ENCODE measurements around the gene C16orf96. TPM values are rescaled to one million over a fixed set of nuclear protein-coding genes. Genes with fewer than 3 reads are reported as not detected.

Gene C16orf96
- total RNA-seq, 1 donor from 2014 or later: 0.52 TPM

GRCh38 chr16:4639899-4640509 is 83.9 kb downstream of the C16orf96 start:
- no peak overlapping the region for H3K9ac ChIP-seq (ENCODE audit: low read depth in 1 of 3, low read length in 3 of 3)
- H3K27ac ChIP-seq (ENCODE audit: low read depth, low read length): no peak overlapping the region
- peaks cover 2 to 22% (median 4%) of the 10 kb centered on the region in 3 donors for H3K4me1 ChIP-seq (ENCODE audit: control insufficient read depth in 3 of 3, insufficient read depth in 3 of 3, low read length in 3 of 3)
- H3K27me3 ChIP-seq (ENCODE audit: control insufficient read depth in 3 of 3, insufficient read depth in 3 of 3, low read length in 3 of 3): no peaks in the 10 kb centered on the region
- H3K9me3 ChIP-seq (ENCODE audit: control insufficient read depth in 3 of 3, low read length in 3 of 3): no peaks in the 10 kb centered on the region
- peaks cover 2 to 3% (median 2%) of the 10 kb centered on the region in 3 donors for H3K36me3 ChIP-seq (ENCODE audit: control insufficient read depth in 3 of 3, insufficient read depth in 3 of 3, low read length in 3 of 3)
- no peak overlapping the region for H3K4me3 ChIP-seq (ENCODE audit: low read length in 3 of 3)

GRCh38 chr16:4640572-4641305 is 84.6 kb downstream of the C16orf96 start:
- peaks cover 2 to 5% (median 3%) of the 10 kb centered on the region in 3 donors for H3K36me3 ChIP-seq (ENCODE audit: control insufficient read depth in 3 of 3, insufficient read depth in 3 of 3, low read length in 3 of 3)
- peaks cover 2 to 22% (median 4%) of the 10 kb centered on the region in 3 donors for H3K4me1 ChIP-seq (ENCODE audit: control insufficient read depth in 3 of 3, insufficient read depth in 3 of 3, low read length in 3 of 3)
- H3K27ac ChIP-seq (ENCODE audit: low read depth, low read length): no peak overlapping the region
- no peaks in the 10 kb centered on the region for H3K27me3 ChIP-seq (ENCODE audit: control insufficient read depth in 3 of 3, insufficient read depth in 3 of 3, low read length in 3 of 3)
- H3K4me3 ChIP-seq (ENCODE audit: low read length in 3 of 3): no peak overlapping the region
- H3K9me3 ChIP-seq (ENCODE audit: control insufficient read depth in 3 of 3, low read length in 3 of 3): no peaks in the 10 kb centered on the region
- no peak overlapping the region for H3K9ac ChIP-seq (ENCODE audit: low read depth in 1 of 3, low read length in 3 of 3)

DNA sequence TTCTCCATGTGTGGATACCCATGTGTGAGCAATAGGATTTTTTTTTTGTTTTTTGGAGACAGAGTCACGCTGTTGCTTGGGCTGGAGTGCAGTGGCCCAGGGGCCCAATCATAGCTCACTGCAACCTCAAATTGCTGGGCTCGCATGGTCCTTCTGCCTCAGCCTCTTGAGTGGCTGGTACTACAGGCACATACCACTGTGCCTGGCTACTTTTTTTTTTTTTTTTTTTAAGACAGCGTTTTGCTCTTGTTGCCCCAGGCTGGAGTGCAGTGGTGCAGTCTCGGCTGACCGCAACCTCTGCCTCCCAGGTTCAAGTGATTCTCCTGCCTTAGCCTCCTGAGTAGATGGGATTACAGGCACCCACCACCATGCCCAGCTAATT is 85.2 kb downstream of the C16orf96 start:
- Histone ChIP-seq H3K9ac (ENCODE audit: low read depth in 1 of 3, low read length in 3 of 3) (no peak overlapping the region), H3K4me1 (ENCODE audit: control insufficient read depth in 3 of 3, insufficient read depth in 3 of 3, low read length in 3 of 3) (peaks cover 2 to 22% (median 4%) of the 10 kb centered on the region in 3 donors), H3K4me3 (ENCODE audit: low read length in 3 of 3) (no peak overlapping the region), H3K27me3 (ENCODE audit: control insufficient read depth in 3 of 3, insufficient read depth in 3 of 3, low read length in 3 of 3) (no peaks in the 10 kb centered on the region), H3K27ac (ENCODE audit: low read depth, low read length) (no peak overlapping the region), H3K36me3 (ENCODE audit: control insufficient read depth in 3 of 3, insufficient read depth in 3 of 3, low read length in 3 of 3) (peaks cover 2 to 7% (median 5%) of the 10 kb centered on the region in 3 donors), H3K9me3 (ENCODE audit: control insufficient read depth in 3 of 3, low read length in 3 of 3) (no peaks in the 10 kb centered on the region)

DNA sequence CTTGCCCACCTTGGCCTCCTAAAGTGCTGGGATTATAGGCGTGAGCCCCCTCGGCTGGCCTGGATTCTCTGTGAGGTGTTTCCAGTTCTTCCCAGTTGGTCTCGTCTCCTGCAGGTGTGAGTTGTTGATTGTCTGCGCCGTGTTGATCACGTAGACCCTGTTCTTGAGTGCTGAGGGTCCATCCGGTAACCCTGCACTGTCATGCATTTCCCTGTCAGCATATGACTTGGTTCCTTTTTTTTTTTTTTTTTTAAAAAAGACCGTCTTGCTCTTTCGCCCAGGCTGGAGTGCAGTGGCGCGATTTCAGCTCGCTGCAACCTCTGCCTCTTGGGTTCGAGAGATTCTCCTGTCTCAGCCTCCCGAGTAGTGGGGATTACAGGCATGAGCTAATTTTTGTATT is 85.8 kb downstream of the C16orf96 start:
- Histone ChIP-seq H3K36me3 (ENCODE audit: control insufficient read depth in 3 of 3, insufficient read depth in 3 of 3, low read length in 3 of 3) (peaks cover 2 to 9% (median 9%) of the 10 kb centered on the region in 3 donors), H3K4me1 (ENCODE audit: control insufficient read depth in 3 of 3, insufficient read depth in 3 of 3, low read length in 3 of 3) (peaks cover 2 to 22% (median 4%) of the 10 kb centered on the region in 3 donors), H3K9me3 (ENCODE audit: control insufficient read depth in 3 of 3, low read length in 3 of 3) (no peaks in the 10 kb centered on the region), H3K9ac (ENCODE audit: low read depth in 1 of 3, low read length in 3 of 3) (no peak overlapping the region), H3K27ac (ENCODE audit: low read depth, low read length) (no peak overlapping the region), H3K27me3 (ENCODE audit: control insufficient read depth in 3 of 3, insufficient read depth in 3 of 3, low read length in 3 of 3) (no peaks in the 10 kb centered on the region), H3K4me3 (ENCODE audit: low read length in 3 of 3) (no peak overlapping the region)

GRCh38 chr16:4646773-4647643 is 90.9 kb downstream of the C16orf96 start:
- Histone ChIP-seq H3K9me3 (ENCODE audit: control insufficient read depth in 3 of 3, low read length in 3 of 3) (no peaks in the 10 kb centered on the region), H3K4me1 (ENCODE audit: control insufficient read depth in 3 of 3, insufficient read depth in 3 of 3, low read length in 3 of 3) (no peaks in the 10 kb centered on the region), H3K36me3 (ENCODE audit: control insufficient read depth in 3 of 3, insufficient read depth in 3 of 3, low read length in 3 of 3) (peaks cover 14 to 20% (median 16%) of the 10 kb centered on the region in 3 donors), H3K27ac (ENCODE audit: low read depth, low read length) (no peak overlapping the region), H3K9ac (ENCODE audit: low read depth in 1 of 3, low read length in 3 of 3) (no peak overlapping the region), H3K4me3 (ENCODE audit: low read length in 3 of 3) (no peak overlapping the region), H3K27me3 (ENCODE audit: control insufficient read depth in 3 of 3, insufficient read depth in 3 of 3, low read length in 3 of 3) (no peaks in the 10 kb centered on the region)

DNA sequence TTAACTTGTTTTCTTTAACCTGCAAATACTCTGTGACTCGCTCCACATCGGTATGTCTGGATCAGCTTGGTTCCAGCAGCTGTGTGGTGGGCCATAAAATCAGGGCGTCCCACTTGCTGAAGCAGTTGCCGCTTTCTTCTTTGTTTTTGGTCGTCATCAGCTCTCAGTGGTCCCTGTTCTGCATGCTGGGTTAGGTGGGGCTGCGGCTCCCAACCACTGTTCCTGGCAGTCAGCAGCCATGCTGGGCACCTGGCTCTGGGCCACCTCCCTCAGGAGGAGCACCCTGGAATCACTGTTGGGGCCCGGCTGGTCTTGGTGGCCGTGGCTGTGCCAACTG is 91.5 kb downstream of the C16orf96 start:
- H3K27me3 ChIP-seq (ENCODE audit: control insufficient read depth in 3 of 3, insufficient read depth in 3 of 3, low read length in 3 of 3): no peaks in the 10 kb centered on the region
- H3K4me3 ChIP-seq (ENCODE audit: low read length in 3 of 3): no peak overlapping the region
- no peak overlapping the region for H3K9ac ChIP-seq (ENCODE audit: low read depth in 1 of 3, low read length in 3 of 3)
- H3K4me1 ChIP-seq (ENCODE audit: control insufficient read depth in 3 of 3, insufficient read depth in 3 of 3, low read length in 3 of 3): no peaks in the 10 kb centered on the region
- H3K36me3 ChIP-seq (ENCODE audit: control insufficient read depth in 3 of 3, insufficient read depth in 3 of 3, low read length in 3 of 3): peaks cover 20 to 26% (median 21%) of the 10 kb centered on the region in 3 donors
- no peaks in the 10 kb centered on the region for H3K9me3 ChIP-seq (ENCODE audit: control insufficient read depth in 3 of 3, low read length in 3 of 3)
- no peak overlapping the region for H3K27ac ChIP-seq (ENCODE audit: low read depth, low read length)

DNA sequence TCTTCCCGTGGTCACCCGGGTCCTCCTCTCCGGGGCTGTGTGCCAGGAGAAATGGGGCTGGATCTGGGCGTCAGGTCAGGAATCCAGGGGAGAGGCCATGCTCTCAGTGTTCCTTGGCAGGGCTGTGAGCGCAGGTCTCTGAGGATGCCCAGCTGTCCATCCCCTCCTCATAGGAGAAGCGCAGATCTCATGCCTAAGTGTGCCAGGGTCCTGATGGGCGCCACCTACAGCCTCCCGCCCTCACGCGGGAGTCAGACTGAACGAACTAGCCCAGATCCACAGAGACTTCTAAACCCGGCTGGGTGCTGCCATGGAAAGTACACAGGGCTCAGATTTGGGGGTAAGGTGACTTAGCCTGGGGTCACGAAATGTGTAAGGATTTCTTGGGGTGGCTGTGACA is 92.8 kb downstream of the C16orf96 start:
- Histone ChIP-seq H3K9ac (ENCODE audit: low read depth in 1 of 3, low read length in 3 of 3) (no peak overlapping the region), H3K36me3 (ENCODE audit: control insufficient read depth in 3 of 3, insufficient read depth in 3 of 3, low read length in 3 of 3) (peaks cover 24 to 31% (median 25%) of the 10 kb centered on the region in 3 donors), H3K4me1 (ENCODE audit: control insufficient read depth in 3 of 3, insufficient read depth in 3 of 3, low read length in 3 of 3) (no peaks in the 10 kb centered on the region), H3K27me3 (ENCODE audit: control insufficient read depth in 3 of 3, insufficient read depth in 3 of 3, low read length in 3 of 3) (no peaks in the 10 kb centered on the region), H3K9me3 (ENCODE audit: control insufficient read depth in 3 of 3, low read length in 3 of 3) (no peaks in the 10 kb centered on the region), H3K27ac (ENCODE audit: low read depth, low read length) (no peak overlapping the region), H3K4me3 (ENCODE audit: low read length in 3 of 3) (no peak overlapping the region)

DNA sequence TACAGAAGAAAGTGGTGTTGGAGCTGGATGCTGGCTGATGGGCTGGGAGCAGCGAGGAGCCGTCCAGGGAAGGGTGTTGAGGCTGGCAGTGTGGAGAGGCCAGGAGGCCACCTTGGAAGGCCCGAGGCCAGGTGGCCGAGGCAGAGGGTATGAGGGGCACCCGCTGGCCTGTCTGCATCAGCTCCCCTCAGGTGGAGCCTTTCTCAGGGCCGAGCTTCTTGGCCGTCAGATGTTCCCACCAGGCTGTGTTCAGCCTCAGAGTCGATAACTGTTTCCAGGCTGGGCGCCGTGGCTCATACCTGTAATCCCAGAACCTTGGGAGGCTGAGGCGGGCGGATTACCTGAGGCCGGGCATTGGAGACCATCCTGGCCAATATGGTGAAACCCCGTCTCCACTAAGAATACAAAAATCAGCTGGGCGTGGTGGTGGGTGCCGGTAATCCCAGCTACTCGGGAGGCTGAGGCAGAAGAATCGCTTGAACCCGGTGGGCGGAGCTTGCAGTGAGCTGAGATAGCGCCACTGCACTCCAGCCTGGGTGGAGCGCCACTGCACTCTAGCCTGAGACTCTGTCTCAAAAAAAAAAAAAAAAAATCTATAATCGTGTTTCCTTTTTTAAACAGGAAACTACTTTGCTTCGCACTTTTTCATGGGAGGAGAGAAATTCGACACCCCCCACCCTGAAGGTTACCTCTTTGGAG is 93.8 kb downstream of the C16orf96 start:
- Histone ChIP-seq H3K27ac (ENCODE audit: low read depth, low read length) (no peak overlapping the region), H3K9me3 (ENCODE audit: control insufficient read depth in 3 of 3, low read length in 3 of 3) (no peaks in the 10 kb centered on the region), H3K4me1 (ENCODE audit: control insufficient read depth in 3 of 3, insufficient read depth in 3 of 3, low read length in 3 of 3) (no peaks in the 10 kb centered on the region), H3K9ac (ENCODE audit: low read depth in 1 of 3, low read length in 3 of 3) (no peak overlapping the region), H3K27me3 (ENCODE audit: control insufficient read depth in 3 of 3, insufficient read depth in 3 of 3, low read length in 3 of 3) (no peaks in the 10 kb centered on the region), H3K36me3 (ENCODE audit: control insufficient read depth in 3 of 3, insufficient read depth in 3 of 3, low read length in 3 of 3) (peaks cover 28 to 36% (median 31%) of the 10 kb centered on the region in 3 donors), H3K4me3 (ENCODE audit: low read length in 3 of 3) (no peak overlapping the region)

Data from skeletal muscle tissue (tissue), 4 donors.